ENCODE measurements around the gene ITIH6.

DNA sequence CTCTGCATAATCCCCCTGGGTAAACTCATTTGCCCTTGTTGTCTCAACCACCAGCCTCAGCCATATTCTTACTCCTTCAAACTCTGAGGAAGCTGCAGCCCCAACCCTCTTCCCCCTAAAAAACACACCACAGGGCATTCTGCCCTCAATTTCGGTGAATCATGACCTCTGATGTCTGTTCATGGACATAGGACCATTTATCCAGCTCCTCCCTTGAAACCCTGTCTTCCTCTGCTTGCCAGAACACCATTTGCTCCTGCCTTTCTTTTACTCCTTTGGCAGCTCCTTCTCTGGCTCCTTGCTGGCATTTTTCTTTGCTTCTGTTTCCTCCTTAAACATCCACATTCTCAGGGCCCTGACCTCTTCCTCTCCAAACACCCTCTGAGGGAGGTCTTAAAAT, 87.1 kb downstream of the ITIH6 start:
- TF ChIP-seq, protein P1, sequence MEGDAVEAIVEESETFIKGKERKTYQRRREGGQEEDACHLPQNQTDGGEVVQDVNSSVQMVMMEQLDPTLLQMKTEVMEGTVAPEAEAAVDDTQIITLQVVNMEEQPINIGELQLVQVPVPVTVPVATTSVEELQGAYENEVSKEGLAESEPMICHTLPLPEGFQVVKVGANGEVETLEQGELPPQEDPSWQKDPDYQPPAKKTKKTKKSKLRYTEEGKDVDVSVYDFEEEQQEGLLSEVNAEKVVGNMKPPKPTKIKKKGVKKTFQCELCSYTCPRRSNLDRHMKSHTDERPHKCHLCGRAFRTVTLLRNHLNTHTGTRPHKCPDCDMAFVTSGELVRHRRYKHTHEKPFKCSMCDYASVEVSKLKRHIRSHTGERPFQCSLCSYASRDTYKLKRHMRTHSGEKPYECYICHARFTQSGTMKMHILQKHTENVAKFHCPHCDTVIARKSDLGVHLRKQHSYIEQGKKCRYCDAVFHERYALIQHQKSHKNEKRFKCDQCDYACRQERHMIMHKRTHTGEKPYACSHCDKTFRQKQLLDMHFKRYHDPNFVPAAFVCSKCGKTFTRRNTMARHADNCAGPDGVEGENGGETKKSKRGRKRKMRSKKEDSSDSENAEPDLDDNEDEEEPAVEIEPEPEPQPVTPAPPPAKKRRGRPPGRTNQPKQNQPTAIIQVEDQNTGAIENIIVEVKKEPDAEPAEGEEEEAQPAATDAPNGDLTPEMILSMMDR (IDR thresholded peaks at IDR 0.05), result no peak
- no peak for TF ChIP-seq POLR2A (IDR thresholded peaks at IDR 0.05)

Data from Peyer's patch (tissue), 4 donors.